ENCODE results near the gene GPS1. TPM values are rescaled to one million over a fixed set of nuclear protein-coding genes. Genes with fewer than 3 reads are reported as not detected.
A peak's percentile ranks its signal among the peaks of the same experiment; 100 is the strongest.

The GPS1 gene
- total RNA-seq, 1 experiment from 2014 or later = 181 TPM

DNA sequence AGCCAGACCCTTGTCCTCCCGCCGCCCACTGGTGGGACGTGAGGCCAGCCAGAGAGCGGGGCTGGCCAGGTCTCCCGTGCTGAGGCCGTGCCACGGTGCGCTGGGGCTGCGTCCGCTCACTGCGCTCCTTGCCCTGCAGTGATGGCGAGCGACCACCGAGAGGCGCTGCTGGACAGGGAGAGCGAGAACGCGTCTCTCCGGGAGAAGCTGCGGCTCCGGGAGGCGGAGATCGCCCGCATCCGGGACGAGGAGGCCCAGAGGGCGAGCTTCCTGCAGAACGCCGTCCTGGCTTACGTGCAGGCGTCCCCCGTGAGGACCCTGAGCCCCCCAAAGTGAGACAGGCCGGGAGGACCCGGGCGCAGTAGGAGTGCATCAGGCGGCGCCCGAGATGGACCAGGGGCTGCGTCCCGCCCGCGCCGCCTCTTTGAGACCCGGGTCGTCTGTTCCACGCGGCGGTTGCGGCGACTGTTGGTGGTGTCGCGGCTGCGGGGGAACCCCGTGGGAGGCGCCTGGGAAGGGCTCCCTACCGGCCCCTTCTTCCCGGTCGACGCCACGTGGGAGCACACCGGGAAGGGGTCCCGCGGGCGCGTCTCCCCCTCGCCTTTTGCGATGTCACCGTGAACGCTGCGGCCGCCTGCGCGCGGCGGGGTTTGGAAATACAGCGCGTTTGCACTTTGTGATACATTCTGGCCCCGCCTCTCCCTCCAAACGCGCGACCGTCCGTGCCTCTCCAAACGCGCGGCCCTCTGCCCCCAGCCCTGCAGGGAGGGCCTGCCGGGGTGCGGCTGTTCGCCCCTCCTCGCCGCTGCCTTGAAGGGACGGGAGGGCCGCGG lies 21.0 kb upstream of the GPS1 start:
- no peaks in the 10 kb centered on the region for H3K9me3 Mint-ChIP-seq
- no peak overlapping the region for H3K27ac Mint-ChIP-seq
- peak overlapping the region; percentile 73 for H3K4me3 Mint-ChIP-seq
- 0 out of 2 replicates have a peak, but pooled peaks cover 6% of the 10 kb centered on the region for H3K36me3 Mint-ChIP-seq
- ChIA-PET CTCF (interaction anchor here (0.6 to 5.7 kb wide), 72 partner anchors 9 to 364 kb away, joined by 3 to 119 read pairs (median 5); partner anchors contain the start of genes ASPSCR1, CCDC137, CCDC57 and CENPX), POLR2A (interaction anchor here (0.5 to 1.1 kb wide), 9 partner anchors 7 to 317 kb away, joined by 3 to 6 read pairs (median 3); partner anchors contain the start of genes CENPX and LRRC45)
- H3K27me3 Mint-ChIP-seq (ENCODE audit: low read depth) = no peaks in the 10 kb centered on the region
- peaks cover 14% of the 10 kb centered on the region for H3K4me1 Mint-ChIP-seq
- peak; percentile 91 for DNase-seq (ENCODE audit: low spot score)
- ATAC-seq = peak; percentile 50
- TF ChIP-seq, protein P1, sequence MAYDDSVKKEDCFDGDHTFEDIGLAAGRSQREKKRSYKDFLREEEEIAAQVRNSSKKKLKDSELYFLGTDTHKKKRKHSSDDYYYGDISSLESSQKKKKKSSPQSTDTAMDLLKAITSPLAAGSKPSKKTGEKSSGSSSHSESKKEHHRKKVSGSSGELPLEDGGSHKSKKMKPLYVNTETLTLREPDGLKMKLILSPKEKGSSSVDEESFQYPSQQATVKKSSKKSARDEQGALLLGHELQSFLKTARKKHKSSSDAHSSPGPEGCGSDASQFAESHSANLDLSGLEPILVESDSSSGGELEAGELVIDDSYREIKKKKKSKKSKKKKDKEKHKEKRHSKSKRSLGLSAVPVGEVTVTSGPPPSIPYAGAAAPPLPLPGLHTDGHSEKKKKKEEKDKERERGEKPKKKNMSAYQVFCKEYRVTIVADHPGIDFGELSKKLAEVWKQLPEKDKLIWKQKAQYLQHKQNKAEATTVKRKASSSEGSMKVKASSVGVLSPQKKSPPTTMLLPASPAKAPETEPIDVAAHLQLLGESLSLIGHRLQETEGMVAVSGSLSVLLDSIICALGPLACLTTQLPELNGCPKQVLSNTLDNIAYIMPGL (CRISPR knock-in tag; IDR thresholded peaks at IDR 0.05) = peak; percentile 88
- TF ChIP-seq, protein P2, sequence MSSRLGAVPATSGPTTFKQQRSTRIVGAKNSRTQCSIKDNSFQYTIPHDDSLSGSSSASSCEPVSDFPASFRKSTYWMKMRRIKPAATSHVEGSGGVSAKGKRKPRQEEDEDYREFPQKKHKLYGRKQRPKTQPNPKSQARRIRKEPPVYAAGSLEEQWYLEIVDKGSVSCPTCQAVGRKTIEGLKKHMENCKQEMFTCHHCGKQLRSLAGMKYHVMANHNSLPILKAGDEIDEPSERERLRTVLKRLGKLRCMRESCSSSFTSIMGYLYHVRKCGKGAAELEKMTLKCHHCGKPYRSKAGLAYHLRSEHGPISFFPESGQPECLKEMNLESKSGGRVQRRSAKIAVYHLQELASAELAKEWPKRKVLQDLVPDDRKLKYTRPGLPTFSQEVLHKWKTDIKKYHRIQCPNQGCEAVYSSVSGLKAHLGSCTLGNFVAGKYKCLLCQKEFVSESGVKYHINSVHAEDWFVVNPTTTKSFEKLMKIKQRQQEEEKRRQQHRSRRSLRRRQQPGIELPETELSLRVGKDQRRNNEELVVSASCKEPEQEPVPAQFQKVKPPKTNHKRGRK (CRISPR knock-in tag; IDR thresholded peaks at IDR 0.05; ENCODE audit: borderline replicate concordance) = no peak
- TF ChIP-seq, protein P3, sequence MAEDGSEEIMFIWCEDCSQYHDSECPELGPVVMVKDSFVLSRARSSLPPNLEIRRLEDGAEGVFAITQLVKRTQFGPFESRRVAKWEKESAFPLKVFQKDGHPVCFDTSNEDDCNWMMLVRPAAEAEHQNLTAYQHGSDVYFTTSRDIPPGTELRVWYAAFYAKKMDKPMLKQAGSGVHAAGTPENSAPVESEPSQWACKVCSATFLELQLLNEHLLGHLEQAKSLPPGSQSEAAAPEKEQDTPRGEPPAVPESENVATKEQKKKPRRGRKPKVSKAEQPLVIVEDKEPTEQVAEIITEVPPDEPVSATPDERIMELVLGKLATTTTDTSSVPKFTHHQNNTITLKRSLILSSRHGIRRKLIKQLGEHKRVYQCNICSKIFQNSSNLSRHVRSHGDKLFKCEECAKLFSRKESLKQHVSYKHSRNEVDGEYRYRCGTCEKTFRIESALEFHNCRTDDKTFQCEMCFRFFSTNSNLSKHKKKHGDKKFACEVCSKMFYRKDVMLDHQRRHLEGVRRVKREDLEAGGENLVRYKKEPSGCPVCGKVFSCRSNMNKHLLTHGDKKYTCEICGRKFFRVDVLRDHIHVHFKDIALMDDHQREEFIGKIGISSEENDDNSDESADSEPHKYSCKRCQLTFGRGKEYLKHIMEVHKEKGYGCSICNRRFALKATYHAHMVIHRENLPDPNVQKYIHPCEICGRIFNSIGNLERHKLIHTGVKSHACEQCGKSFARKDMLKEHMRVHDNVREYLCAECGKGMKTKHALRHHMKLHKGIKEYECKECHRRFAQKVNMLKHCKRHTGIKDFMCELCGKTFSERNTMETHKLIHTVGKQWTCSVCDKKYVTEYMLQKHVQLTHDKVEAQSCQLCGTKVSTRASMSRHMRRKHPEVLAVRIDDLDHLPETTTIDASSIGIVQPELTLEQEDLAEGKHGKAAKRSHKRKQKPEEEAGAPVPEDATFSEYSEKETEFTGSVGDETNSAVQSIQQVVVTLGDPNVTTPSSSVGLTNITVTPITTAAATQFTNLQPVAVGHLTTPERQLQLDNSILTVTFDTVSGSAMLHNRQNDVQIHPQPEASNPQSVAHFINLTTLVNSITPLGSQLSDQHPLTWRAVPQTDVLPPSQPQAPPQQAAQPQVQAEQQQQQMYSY (CRISPR knock-in tag; IDR thresholded peaks at IDR 0.05) = peak; percentile 40; the same call in 1 of the 2 replicates
- TF ChIP-seq FOXK1 (CRISPR knock-in tag; IDR thresholded peaks at IDR 0.05) (0 out of 2 replicates have a peak, but pooled peaks have one; percentile 20), CREB1 (CRISPR knock-in tag; IDR thresholded peaks at IDR 0.05) (no peak), KAT7 (CRISPR knock-in tag; IDR thresholded peaks at IDR 0.05; ENCODE audit: borderline replicate concordance) (no peak), EMX1 (CRISPR knock-in tag; IDR thresholded peaks at IDR 0.05) (0 out of 2 replicates have a peak, but pooled peaks have one; percentile 23), ZNF317 (CRISPR knock-in tag; IDR thresholded peaks at IDR 0.05; ENCODE audit: borderline replicate concordance, low read depth) (no peak), NR1H2 (CRISPR knock-in tag; IDR thresholded peaks at IDR 0.05) (no peak), ZNF263 (CRISPR knock-in tag; IDR thresholded peaks at IDR 0.05; ENCODE audit: low read depth) (0 out of 2 replicates have a peak, but pooled peaks have one; percentile 13), ETV6 (CRISPR knock-in tag; IDR thresholded peaks at IDR 0.05) (0 out of 2 replicates have a peak, but pooled peaks have one; percentile 17), SP1 (CRISPR knock-in tag; conservative IDR thresholded peaks at IDR 0.05) (peak; percentile 23; the same call in 1 of the 2 replicates)
- TF ChIP-seq, protein P4, sequence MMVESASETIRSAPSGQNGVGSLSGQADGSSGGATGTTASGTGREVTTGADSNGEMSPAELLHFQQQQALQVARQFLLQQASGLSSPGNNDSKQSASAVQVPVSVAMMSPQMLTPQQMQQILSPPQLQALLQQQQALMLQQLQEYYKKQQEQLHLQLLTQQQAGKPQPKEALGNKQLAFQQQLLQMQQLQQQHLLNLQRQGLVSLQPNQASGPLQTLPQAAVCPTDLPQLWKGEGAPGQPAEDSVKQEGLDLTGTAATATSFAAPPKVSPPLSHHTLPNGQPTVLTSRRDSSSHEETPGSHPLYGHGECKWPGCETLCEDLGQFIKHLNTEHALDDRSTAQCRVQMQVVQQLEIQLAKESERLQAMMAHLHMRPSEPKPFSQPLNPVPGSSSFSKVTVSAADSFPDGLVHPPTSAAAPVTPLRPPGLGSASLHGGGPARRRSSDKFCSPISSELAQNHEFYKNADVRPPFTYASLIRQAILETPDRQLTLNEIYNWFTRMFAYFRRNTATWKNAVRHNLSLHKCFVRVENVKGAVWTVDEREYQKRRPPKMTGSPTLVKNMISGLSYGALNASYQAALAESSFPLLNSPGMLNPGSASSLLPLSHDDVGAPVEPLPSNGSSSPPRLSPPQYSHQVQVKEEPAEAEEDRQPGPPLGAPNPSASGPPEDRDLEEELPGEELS (CRISPR knock-in tag; IDR thresholded peaks at IDR 0.05) = peak; percentile 44
- TF ChIP-seq, protein P5, sequence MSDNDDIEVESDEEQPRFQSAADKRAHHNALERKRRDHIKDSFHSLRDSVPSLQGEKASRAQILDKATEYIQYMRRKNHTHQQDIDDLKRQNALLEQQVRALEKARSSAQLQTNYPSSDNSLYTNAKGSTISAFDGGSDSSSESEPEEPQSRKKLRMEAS (CRISPR knock-in tag; IDR thresholded peaks at IDR 0.05) = peak; percentile 30
- TF ChIP-seq, protein P6, sequence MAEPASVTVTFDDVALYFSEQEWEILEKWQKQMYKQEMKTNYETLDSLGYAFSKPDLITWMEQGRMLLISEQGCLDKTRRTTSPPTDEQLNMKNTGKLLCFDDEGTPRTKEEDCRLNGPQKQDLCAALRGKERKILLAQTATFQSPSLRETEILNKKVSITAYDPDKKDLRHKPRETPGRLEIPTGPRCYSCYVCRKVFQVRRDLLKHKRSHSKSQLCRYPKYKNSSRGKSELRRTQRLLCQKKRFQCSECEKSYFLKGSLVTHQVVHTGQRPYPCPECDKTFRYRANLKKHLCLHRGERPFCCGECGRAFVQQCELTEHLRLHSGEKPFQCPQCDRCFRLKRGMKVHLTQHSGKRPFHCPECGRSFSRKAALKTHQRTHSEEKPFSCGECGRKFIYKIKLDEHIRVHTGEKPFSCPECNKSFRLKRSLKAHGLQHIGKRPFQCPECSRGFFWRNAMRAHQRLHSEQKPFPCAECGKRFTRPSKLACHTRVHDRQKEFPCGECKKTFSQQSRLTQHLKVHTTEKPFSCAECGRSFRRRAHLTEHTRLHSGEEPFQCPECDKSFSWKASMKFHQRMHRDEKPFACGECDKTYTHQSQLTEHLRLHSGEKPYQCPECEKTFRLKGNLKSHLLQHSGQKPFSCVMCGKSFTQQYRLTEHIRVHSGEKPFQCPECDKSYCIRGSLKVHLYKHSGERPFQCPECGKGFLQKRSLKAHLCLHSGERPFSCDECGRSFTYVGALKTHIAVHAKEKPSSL (CRISPR knock-in tag; conservative IDR thresholded peaks at IDR 0.05) = no peak
- TF ChIP-seq, protein P7, sequence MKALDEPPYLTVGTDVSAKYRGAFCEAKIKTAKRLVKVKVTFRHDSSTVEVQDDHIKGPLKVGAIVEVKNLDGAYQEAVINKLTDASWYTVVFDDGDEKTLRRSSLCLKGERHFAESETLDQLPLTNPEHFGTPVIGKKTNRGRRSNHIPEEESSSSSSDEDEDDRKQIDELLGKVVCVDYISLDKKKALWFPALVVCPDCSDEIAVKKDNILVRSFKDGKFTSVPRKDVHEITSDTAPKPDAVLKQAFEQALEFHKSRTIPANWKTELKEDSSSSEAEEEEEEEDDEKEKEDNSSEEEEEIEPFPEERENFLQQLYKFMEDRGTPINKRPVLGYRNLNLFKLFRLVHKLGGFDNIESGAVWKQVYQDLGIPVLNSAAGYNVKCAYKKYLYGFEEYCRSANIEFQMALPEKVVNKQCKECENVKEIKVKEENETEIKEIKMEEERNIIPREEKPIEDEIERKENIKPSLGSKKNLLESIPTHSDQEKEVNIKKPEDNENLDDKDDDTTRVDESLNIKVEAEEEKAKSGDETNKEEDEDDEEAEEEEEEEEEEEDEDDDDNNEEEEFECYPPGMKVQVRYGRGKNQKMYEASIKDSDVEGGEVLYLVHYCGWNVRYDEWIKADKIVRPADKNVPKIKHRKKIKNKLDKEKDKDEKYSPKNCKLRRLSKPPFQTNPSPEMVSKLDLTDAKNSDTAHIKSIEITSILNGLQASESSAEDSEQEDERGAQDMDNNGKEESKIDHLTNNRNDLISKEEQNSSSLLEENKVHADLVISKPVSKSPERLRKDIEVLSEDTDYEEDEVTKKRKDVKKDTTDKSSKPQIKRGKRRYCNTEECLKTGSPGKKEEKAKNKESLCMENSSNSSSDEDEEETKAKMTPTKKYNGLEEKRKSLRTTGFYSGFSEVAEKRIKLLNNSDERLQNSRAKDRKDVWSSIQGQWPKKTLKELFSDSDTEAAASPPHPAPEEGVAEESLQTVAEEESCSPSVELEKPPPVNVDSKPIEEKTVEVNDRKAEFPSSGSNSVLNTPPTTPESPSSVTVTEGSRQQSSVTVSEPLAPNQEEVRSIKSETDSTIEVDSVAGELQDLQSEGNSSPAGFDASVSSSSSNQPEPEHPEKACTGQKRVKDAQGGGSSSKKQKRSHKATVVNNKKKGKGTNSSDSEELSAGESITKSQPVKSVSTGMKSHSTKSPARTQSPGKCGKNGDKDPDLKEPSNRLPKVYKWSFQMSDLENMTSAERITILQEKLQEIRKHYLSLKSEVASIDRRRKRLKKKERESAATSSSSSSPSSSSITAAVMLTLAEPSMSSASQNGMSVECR (CRISPR knock-in tag; IDR thresholded peaks at IDR 0.05; ENCODE audit: borderline replicate concordance) = 0 out of 2 replicates have a peak, but pooled peaks have one; percentile 32
